Measurements from ENCODE around the gene EPHB4.

DNA sequence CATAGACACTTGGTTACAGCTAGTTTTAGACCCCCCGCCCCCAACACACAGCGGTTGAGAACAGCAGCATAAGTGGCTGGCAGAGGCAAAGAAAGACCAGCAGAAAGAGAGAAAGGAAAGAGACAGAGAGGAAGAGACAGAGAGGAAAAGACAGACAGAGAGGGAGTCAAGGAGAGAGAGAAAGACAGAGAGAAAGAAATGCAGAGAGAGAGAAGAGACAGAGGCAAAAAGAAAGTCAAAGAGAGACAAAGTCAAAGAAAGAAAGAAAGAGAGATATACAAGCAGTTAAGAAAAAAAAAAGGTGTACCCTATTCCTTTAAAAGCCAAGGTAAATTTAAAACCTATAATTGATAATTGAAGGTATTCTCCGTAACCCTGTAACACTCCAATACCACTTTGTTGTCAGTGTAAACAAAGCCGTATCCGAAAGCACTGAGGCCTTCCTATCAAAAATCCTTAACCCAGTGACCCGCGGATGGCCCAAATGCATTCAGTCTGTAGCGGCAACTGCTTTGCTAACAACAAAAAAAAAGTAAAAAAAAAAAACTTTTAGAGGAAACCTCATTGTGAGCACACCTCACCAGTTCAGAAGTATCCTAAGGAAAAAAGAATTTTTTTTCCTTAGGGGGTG, 13.3 kb upstream of the EPHB4 start:
- no peak for TF ChIP-seq POLR2A (IDR thresholded peaks at IDR 0.05; ENCODE audit: low read depth, low read length)
- no peak for TF ChIP-seq RFX5 (IDR thresholded peaks at IDR 0.05; ENCODE audit: low read depth, low read length)
- TF ChIP-seq, protein P1, sequence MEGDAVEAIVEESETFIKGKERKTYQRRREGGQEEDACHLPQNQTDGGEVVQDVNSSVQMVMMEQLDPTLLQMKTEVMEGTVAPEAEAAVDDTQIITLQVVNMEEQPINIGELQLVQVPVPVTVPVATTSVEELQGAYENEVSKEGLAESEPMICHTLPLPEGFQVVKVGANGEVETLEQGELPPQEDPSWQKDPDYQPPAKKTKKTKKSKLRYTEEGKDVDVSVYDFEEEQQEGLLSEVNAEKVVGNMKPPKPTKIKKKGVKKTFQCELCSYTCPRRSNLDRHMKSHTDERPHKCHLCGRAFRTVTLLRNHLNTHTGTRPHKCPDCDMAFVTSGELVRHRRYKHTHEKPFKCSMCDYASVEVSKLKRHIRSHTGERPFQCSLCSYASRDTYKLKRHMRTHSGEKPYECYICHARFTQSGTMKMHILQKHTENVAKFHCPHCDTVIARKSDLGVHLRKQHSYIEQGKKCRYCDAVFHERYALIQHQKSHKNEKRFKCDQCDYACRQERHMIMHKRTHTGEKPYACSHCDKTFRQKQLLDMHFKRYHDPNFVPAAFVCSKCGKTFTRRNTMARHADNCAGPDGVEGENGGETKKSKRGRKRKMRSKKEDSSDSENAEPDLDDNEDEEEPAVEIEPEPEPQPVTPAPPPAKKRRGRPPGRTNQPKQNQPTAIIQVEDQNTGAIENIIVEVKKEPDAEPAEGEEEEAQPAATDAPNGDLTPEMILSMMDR (conservative IDR thresholded peaks at IDR 0.05; ENCODE audit: low read depth, low read length) = no peak
- TF ChIP-seq MAFK (IDR thresholded peaks at IDR 0.05; ENCODE audit: low read depth, low read length) = no peak
- no peak for TF ChIP-seq CEBPB (IDR thresholded peaks at IDR 0.05; ENCODE audit: low read depth, low read length)
- TF ChIP-seq MAZ (IDR thresholded peaks at IDR 0.05; ENCODE audit: borderline replicate concordance, low read depth, low read length) = no peak
- no peak for TF ChIP-seq SMC3 (IDR thresholded peaks at IDR 0.05; ENCODE audit: low read depth, low read length)
- TF ChIP-seq MXI1 (IDR thresholded peaks at IDR 0.05; ENCODE audit: borderline replicate concordance, low read depth, low read length) = no peak
- TF ChIP-seq RAD21 (IDR thresholded peaks at IDR 0.05; ENCODE audit: low read length) = no peak
- TF ChIP-seq, protein P2, sequence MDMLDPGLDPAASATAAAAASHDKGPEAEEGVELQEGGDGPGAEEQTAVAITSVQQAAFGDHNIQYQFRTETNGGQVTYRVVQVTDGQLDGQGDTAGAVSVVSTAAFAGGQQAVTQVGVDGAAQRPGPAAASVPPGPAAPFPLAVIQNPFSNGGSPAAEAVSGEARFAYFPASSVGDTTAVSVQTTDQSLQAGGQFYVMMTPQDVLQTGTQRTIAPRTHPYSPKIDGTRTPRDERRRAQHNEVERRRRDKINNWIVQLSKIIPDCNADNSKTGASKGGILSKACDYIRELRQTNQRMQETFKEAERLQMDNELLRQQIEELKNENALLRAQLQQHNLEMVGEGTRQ (IDR thresholded peaks at IDR 0.05; ENCODE audit: low read depth, low read length) = no peak

Measured in IMR-90 (cell line).